CD4-positive, alpha-beta T cell treated with Interleukin-15 for 1 hour (primary cell): Measurements from ENCODE around the gene SEC63.
"Not testable (repeated sequence)": the region's sequence is repeated elsewhere in the genome, so short reads cannot be mapped to it uniquely, and the experiment has no call there.

Experiments
- DNase-seq: peaks from one replicate; pipeline ENCODE4 v3.0.0-alpha.2; 2020

SEC63 gene

GRCh38 chr6:107972413-107973096 is 14.5 kb upstream of the SEC63 start:
- DNase-seq, result no peak

DNA sequence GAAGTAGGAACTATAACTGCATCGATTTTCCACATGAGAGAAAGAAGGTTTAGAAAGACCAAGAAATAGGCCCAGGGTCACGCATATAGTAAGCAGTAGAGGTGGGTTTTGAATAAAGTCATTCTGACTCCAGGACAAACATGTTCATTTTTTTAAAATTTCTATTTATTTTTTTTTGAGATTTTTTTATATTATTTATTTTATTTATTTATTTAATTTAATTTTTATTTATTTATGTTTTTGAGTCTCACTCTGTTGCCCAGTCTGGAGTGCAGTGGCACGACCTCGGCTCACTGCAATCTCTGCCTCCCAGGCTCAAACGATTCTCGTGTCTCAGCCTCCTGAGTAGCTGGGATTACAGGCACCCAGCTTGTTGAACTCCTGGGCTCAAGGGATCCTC is 13.2 kb upstream of the SEC63 start:
- no peak for DNase-seq

DNA sequence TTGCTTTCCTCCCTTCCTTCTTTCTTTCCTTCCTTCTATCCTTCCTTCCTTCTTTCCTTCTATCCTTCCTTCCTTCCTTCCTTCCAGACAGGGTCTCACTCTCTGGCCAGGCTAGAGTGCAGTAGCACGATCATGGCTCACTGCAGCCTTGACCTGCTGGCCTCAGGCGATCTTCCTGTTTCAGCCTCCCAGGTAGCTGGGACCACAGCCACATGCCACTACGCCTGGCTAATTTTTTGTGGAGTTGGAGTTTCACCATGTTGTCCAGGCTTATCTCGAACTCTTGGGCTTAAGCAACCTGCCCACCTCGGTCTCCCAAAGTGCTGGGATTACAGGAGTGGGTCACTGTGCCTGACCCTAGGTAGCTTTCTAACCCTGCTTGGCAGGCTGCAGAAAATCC is 12.2 kb upstream of the SEC63 start:
- DNase-seq, result no peak

DNA sequence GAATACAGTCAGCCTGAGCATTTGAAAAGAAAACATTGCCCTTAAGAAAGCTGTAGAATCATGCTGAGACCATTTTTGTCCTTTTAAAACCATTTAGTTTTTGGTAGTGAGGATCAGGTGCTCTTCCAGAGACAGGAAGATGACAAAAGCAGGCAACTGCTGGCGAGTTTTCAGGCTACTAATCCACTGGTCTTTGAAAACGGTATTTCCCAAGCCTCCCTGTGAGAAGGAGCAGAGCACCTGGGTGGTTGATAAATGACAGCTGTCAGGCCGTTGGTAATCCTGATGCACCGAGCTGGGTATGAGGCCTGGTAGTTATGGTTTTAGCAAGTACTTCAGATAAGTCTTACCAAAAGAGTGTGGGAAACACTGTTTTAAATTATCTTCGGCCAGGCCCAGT is 10.1 kb upstream of the SEC63 start:
- no peak for DNase-seq

DNA sequence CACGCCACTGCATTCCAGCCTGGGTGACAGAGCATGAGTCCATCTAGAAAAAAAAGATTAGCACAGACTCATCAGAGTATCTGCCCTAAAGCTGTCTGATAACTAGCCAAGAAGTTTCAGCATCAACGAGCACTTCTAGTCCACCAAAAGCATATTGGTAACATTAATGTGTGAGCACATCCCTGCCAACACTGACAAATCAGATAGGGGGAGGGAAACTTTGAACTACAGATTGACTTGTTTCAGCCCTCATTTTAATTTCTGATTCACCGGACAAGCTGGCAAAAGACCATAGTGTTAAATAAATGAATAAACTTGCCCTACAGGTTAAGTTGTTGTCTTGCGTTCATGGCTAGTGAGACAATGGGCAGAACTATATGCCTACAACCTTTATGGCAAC is 7.7 kb upstream of the SEC63 start:
- DNase-seq, result no peak

GRCh38 chr6:107962723-107963122 is 4.7 kb upstream of the SEC63 start:
- DNase-seq, result no peak

- DNase-seq, result no peak
These were observed 1.4 kb upstream of the SEC63 start for GRCh38 chr6:107959392-107959791.

DNA sequence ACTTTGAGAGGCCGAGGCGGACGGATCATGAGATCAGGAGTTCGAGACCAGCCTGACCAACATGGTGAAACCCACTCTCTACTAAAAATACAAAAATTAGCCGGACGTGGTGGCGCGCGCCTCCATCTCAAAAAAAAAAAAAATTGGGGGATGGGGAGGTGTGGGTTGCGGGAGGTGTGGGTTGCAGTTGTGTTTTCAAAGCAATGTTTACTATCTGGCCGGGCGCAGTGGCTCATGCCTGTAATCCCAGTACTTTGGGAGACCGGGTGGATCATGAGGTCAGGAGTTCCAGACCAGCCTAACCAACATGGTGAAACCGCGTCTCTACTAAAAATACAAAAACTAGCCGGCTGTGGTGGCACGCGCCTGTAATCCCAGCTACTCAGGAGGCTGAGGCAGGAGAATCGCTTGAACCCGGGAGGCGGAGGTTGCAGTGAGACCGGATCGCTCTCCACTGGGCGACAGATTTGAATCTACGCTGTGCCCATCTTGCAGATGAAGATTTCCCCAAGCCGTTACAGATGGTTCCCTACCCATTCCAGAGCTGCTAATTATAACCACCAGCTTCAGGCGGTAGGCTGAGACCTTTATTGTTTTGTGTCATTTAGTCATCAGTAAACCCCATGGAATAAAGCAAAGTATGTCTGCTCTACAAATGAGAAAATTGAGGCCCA is 818 bp upstream of the SEC63 start:
- not testable (repeated sequence) for DNase-seq

- peak; percentile 61 for DNase-seq
These were observed 600 bp downstream of the SEC63 start for GRCh38 chr6:107957308-107957908.

- DNase-seq, result no peak
These were observed 1.3 kb downstream of the SEC63 start for GRCh38 chr6:107956586-107957307.

DNA sequence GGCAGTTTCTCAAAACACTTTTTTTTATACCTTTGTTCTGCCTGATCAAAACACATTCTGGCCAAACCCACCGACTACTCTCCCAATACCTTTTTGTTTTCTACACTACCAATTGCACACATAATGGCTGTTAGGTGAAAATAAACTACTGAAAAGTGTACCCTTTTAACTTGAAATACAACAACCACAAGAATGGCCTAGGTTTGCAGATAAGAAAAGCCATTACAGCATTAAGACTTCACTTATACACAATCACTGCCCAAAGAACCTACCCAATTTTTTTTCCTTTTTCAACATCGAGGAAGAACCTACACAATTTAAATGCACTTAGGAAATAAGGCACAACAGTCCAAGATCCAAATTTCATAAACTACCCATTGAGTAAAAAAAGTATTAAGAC is 1.8 kb downstream of the SEC63 start:
- DNase-seq, result no peak

GRCh38 chr6:107953858-107954414 is 4.1 kb downstream of the SEC63 start:
- not testable (repeated sequence) for DNase-seq

- no peak for DNase-seq
These were observed 14.2 kb downstream of the SEC63 start for GRCh38 chr6:107943626-107944439.

- no peak for DNase-seq
These were observed 15.9 kb downstream of the SEC63 start for GRCh38 chr6:107942142-107942541.

DNA sequence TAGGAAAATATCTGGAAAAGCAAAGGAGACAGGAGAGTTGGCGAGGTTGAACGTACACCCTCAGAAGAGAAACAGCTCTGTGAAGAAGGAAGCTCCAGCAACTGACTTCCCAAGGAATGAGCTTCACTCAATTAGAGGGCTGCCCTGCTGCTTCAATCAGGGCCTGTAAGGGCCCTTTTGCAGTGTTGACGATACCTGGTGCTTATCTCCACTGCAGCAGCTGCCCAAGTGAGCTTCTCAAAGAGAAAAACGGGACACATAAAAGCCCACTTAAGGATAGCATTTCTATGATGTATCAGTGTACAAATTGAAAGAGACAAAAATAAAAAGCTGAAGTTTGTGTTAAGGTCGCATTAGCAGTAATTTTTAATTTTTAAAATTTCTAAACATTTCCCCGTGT is 16.4 kb downstream of the SEC63 start:
- DNase-seq, result no peak

DNA sequence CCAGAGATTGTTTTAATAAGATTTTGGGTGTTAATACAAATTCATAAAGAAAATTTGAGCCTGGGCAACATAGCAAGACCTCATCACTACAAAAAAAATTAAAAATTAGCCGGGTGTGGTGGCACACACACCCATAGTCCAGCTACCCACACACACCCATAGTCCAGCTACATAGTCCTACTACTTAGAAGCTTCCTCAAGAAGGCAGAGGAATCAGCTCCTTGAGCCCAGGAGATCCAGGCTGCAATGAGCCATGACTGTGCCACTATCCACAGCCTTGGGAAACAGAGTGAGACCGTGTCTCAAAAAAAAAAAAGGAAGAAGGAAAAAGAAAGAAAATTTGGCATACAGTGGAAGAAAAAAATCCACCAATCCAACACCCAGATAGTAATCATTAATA is 16.8 kb downstream of the SEC63 start:
- no peak for DNase-seq

DNA sequence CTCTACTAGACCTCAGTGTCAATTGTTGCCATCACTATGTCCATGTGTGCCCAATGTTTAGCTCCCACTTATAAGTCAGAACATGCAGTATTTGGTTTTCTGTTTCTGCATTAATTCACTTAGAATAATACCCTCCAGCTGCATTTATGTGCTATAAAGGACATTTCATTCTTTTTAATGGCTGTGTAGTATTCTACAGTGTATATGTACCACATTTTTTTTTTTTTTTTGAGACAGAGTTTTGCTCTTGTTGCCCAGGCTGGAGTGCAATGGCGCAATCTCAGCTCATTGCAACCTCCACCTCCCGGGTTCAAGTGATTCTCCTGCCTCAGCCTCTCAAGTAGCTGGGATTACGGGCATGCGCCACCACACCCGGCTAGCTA is 21.1 kb downstream of the SEC63 start:
- not testable (repeated sequence) for DNase-seq

- no peak for DNase-seq
These were observed 21.7 kb downstream of the SEC63 start for GRCh38 chr6:107936162-107936909.

DNA sequence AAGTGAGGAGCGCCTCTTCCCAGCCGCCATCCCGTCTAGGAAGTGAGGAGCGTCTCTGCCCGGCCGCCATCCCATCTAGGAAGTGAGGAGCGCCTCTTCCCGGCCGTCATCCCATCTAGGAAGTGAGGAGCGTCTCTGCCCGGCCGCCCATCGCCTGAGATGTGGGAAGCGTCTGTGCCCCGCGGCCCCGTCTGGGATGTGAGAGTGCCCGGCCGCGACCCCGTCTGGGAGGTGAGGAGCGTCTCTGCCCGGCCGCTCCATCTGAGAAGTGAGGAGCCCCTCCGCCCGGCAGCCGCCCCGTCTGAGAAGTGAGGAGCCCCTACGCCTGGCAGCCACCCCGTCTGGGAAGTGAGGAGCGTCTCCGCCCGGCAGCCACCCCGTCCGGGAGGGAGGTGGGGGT is 23.8 kb downstream of the SEC63 start:
- not testable (repeated sequence) for DNase-seq

DNA sequence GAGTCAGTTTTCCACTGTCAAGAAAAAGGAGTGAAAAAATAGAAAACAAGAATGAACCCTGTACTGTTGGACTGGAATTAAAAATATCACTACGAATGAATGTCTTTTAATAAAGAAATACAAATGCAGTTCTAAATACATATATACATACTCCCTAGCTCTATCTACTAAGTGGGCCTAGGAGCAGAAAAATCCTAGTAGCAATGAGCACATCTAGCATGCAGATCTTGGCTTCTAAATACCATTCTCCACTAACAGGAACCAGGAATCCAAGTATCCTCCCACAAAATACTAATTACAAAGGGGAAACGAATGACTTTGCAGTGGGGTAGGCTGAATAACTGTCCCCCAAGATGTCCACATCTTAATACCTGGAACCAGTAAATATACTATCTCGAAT is 25.4 kb downstream of the SEC63 start:
- DNase-seq, result no peak

- no peak for DNase-seq
These were observed 26.1 kb downstream of the SEC63 start for GRCh38 chr6:107931894-107932293.

- no peak for DNase-seq
These were observed 29.0 kb downstream of the SEC63 start for GRCh38 chr6:107928984-107929383.
